Parathyroid adenoma (tissue), 2 donors: ENCODE data around the gene FSTL4.

Experiments
- H2AFZ ChIP-seq: fragments of 300-600 bp; sonication (generic); one replicate; pipeline ENCODE4 v1.7.0; 2017; ENCODE audit warnings: antibody characterized with exemption, mild to moderate bottlenecking
- H3K27ac ChIP-seq: fragments of 300-600 bp; sonication (generic); one replicate; pipeline ENCODE4 v1.7.0; 2017
- H3K27me3 ChIP-seq: fragments of 300-600 bp; sonication (generic); one replicate; pipeline ENCODE4 v1.7.0; 2017; ENCODE audit warnings: low read length; ENCODE audit not compliant: control insufficient read depth, insufficient read depth
- H3K36me3 ChIP-seq: fragments of 300-600 bp; sonication (generic); one replicate; pipeline ENCODE4 v1.7.0; 2017; ENCODE audit warnings: low read length; ENCODE audit not compliant: control insufficient read depth, insufficient read depth
- H3K4me1 ChIP-seq: fragments of 300-600 bp; sonication (generic); one replicate; pipeline ENCODE4 v1.7.0; 2017; ENCODE audit warnings: control low read depth
- H3K4me2 ChIP-seq: fragments of 300-600 bp; sonication (generic); one replicate; pipeline ENCODE4 v1.7.0; 2017; ENCODE audit warnings: low read length
- H3K4me3 ChIP-seq: fragments of 300-600 bp; sonication (generic); one replicate; pipeline ENCODE4 v1.7.0; 2017; ENCODE audit warnings: low read depth, low read length
- H3K79me2 ChIP-seq: fragments of 300-600 bp; sonication (generic); one replicate; pipeline ENCODE4 v1.7.0; 2017; ENCODE audit warnings: control low read depth
- H3K9ac ChIP-seq: fragments of 300-600 bp; sonication (generic); one replicate; pipeline ENCODE4 v1.7.0; 2017; ENCODE audit warnings: mild to moderate bottlenecking
- H3K9me3 ChIP-seq: fragments of 300-600 bp; sonication (generic); one replicate; pipeline ENCODE4 v1.7.0; 2017; ENCODE audit warnings: low read length; ENCODE audit not compliant: control insufficient read depth
- CTCF ChIP-seq: fragments of 300-600 bp; sonication (generic); IDR thresholded peaks from one replicate; pipeline ENCODE4 v1.7.0; 2017; ENCODE audit warnings: antibody characterized with exemption, mild to moderate bottlenecking
- donor health status: primary hyperparathyroidism.

FSTL4 gene

GRCh38 chr5:133455676-133456075 lies 156.7 kb downstream of the FSTL4 start:
- Histone ChIP-seq H3K4me2 (no peak overlapping the region), H3K4me1 (peaks cover 51% of the 10 kb centered on the region), H3K27ac (no peak overlapping the region), H2AFZ (no peak overlapping the region), H3K79me2 (peaks cover 9% of the 10 kb centered on the region), H3K4me3 (no peak overlapping the region), H3K27me3 (no peaks in the 10 kb centered on the region), H3K9ac (no peak overlapping the region), H3K9me3 (no peaks in the 10 kb centered on the region), H3K36me3 (no peaks in the 10 kb centered on the region)
- TF ChIP-seq CTCF = no peak

- Histone ChIP-seq H3K9me3 (no peaks in the 10 kb centered on the region), H3K79me2 (peaks cover 16% of the 10 kb centered on the region), H3K4me1 (peaks cover 51% of the 10 kb centered on the region), H3K27me3 (no peaks in the 10 kb centered on the region), H3K9ac (no peak overlapping the region), H3K27ac (peak overlapping the region; percentile 20), H3K4me2 (no peak overlapping the region), H3K36me3 (no peaks in the 10 kb centered on the region), H3K4me3 (no peak overlapping the region), H2AFZ (no peak overlapping the region)
- no peak for TF ChIP-seq CTCF
Measured at GRCh38 chr5:133454442-133454841, 157.9 kb downstream of the FSTL4 start.

GRCh38 chr5:133453831-133454230 lies 158.5 kb downstream of the FSTL4 start:
- Histone ChIP-seq H3K4me2 (no peak overlapping the region), H3K27me3 (no peaks in the 10 kb centered on the region), H3K27ac (peak overlapping the region; percentile 20), H3K9ac (no peak overlapping the region), H2AFZ (no peak overlapping the region), H3K79me2 (peaks cover 16% of the 10 kb centered on the region), H3K9me3 (no peaks in the 10 kb centered on the region), H3K4me1 (peaks cover 50% of the 10 kb centered on the region), H3K36me3 (no peaks in the 10 kb centered on the region), H3K4me3 (no peak overlapping the region)
- no peak for TF ChIP-seq CTCF

GRCh38 chr5:133453084-133453780 lies 159.1 kb downstream of the FSTL4 start:
- no peaks in the 10 kb centered on the region for H3K27me3 ChIP-seq
- no peaks in the 10 kb centered on the region for H3K9me3 ChIP-seq
- no peak for TF ChIP-seq CTCF
- peaks cover 44% of the 10 kb centered on the region for H3K4me1 ChIP-seq
- peak overlapping the region; percentile 20 for H3K27ac ChIP-seq
- no peaks in the 10 kb centered on the region for H3K36me3 ChIP-seq
- no peak overlapping the region for H3K4me2 ChIP-seq
- peaks cover 16% of the 10 kb centered on the region for H3K79me2 ChIP-seq
- no peak overlapping the region for H3K9ac ChIP-seq
- H2AFZ ChIP-seq = no peak overlapping the region
- no peak overlapping the region for H3K4me3 ChIP-seq

GRCh38 chr5:133451926-133452325 lies 160.4 kb downstream of the FSTL4 start:
- H3K4me2 ChIP-seq = no peak overlapping the region
- H3K4me3 ChIP-seq = no peak overlapping the region
- no peak for TF ChIP-seq CTCF

More at GRCh38 chr5:133451926-133452325, 160.4 kb downstream of the FSTL4 start:
- Histone ChIP-seq H3K4me1 (peaks cover 31% of the 10 kb centered on the region), H3K36me3 (no peaks in the 10 kb centered on the region), H3K79me2 (peaks cover 16% of the 10 kb centered on the region), H3K27ac (no peak overlapping the region), H2AFZ (no peak overlapping the region), H3K9me3 (no peaks in the 10 kb centered on the region), H3K9ac (no peak overlapping the region), H3K27me3 (no peaks in the 10 kb centered on the region)
